Right renal pelvis (tissue), 4 donors: ENCODE results near the gene SEMA6A. TPM values are rescaled to one million over a fixed set of nuclear protein-coding genes. Genes with fewer than 3 reads are reported as not detected.

Experiments
- DNase-seq, 4 donors: peaks; one replicate each; pipeline ENCODE4 v3.0.0-alpha.2; 2013; ENCODE audit warnings: low read depth in 4 of 4, low spot score in 3 of 4, missing footprints in 1 of 4
- polyA plus RNA-seq, 4 donors: library from polyadenylated mRNA; unstranded; fragments of 120-200 nt; gene quantifications; one replicate each; pipeline ENCODE4 v1.2.1, GENCODE V29; 2013; ENCODE audit not compliant: insufficient read length in 4 of 4

SEMA6A gene
- polyA plus RNA-seq, 4 donors, result 47.9 to 51.7 (median 50.6) TPM

GRCh38 chr5:116472274-116472673, 102.3 kb downstream of the SEMA6A start:
- no peak for DNase-seq

- no peak for DNase-seq
Observed at GRCh38 chr5:116469631-116470030, 105.0 kb downstream of the SEMA6A start.

GRCh38 chr5:116468583-116468982, 106.0 kb downstream of the SEMA6A start:
- DNase-seq, result no peak

GRCh38 chr5:116467465-116467843, 107.2 kb downstream of the SEMA6A start:
- DNase-seq, result no peak

- DNase-seq, result no peak
Observed at GRCh38 chr5:116466727-116467464, 107.7 kb downstream of the SEMA6A start.

- no peak for DNase-seq
Observed at GRCh38 chr5:116465411-116465810, 109.2 kb downstream of the SEMA6A start.

- DNase-seq, result no peak
Observed at GRCh38 chr5:116464144-116464708, 110.4 kb downstream of the SEMA6A start.

GRCh38 chr5:116462500-116462899, 112.1 kb downstream of the SEMA6A start:
- DNase-seq, result no peak

- DNase-seq, result no peak
Observed at GRCh38 chr5:116459301-116459700, 115.3 kb downstream of the SEMA6A start.

- no peak for DNase-seq
Observed at GRCh38 chr5:116457062-116457461, 117.6 kb downstream of the SEMA6A start.

- no peak for DNase-seq
Observed at GRCh38 chr5:116456036-116456435, 118.6 kb downstream of the SEMA6A start.

- DNase-seq, result no peak
Observed at GRCh38 chr5:116455061-116455460, 119.6 kb downstream of the SEMA6A start.

GRCh38 chr5:116454417-116454927, 120.2 kb downstream of the SEMA6A start:
- peak in 2 of 4 donors; percentile 37 to 42 for DNase-seq

GRCh38 chr5:116453988-116454411, 120.6 kb downstream of the SEMA6A start:
- DNase-seq, result no peak

GRCh38 chr5:116452774-116453368, 121.8 kb downstream of the SEMA6A start:
- no peak for DNase-seq

GRCh38 chr5:116451905-116452450, 122.6 kb downstream of the SEMA6A start:
- no peak for DNase-seq

GRCh38 chr5:116451066-116451465, 123.6 kb downstream of the SEMA6A start:
- DNase-seq, result no peak

- DNase-seq, result no peak
Observed at GRCh38 chr5:116449458-116449857, 125.2 kb downstream of the SEMA6A start.

GRCh38 chr5:116448870-116449427, 125.7 kb downstream of the SEMA6A start:
- no peak for DNase-seq

GRCh38 chr5:116448450-116448849, 126.2 kb downstream of the SEMA6A start:
- DNase-seq, result no peak

GRCh38 chr5:116446356-116447005, 128.1 kb downstream of the SEMA6A start:
- DNase-seq, result no peak
